HepG2 (cell line): Measurements from ENCODE around the gene OARD1. TPM values are rescaled to one million over a fixed set of nuclear protein-coding genes. Genes with fewer than 3 reads are reported as not detected.

Source experiments
- ATAC-seq: fragments of 200-7000 bp; cut with Tn5 transposase; 3 replicates; pipeline ENCODE4 v1.9.1; 2020; ENCODE audit warnings: mild to moderate bottlenecking, moderate library complexity
- BruUV-seq: library from RNA; stranded (reverse); fragments of 400-500 nt; replicated peaks from 2 replicates; lab custom pipeline; 2021; lab: Mats Ljungman, UMichigan
- CTCF ChIA-PET: fragments of 300-600 bp; formaldehyde crosslinking; extraction: SDS; loops from one replicate; lab custom pipeline; 2021; ENCODE audit warnings: low total read pairs, inconsistent platforms, low intra/inter-chr PET ratio; lab: Yijun Ruan, JAX
- POLR2A ChIA-PET: fragments of 350-600 bp; sonication (Branson Sonifier 250); formaldehyde crosslinking; loops from one replicate; lab custom pipeline; 2020; ENCODE audit warnings: antibody characterized with exemption, inconsistent platforms; lab: Yijun Ruan, JAX
- DNase-seq: peaks from one replicate; pipeline ENCODE4 v3.0.0-alpha.2; 2015; ENCODE audit warnings: low spot score
- FAIRE-seq: peaks from 3 replicates; lab custom pipeline; 2011; peaks lifted over from hg19 to GRCh38; lab: Jason Lieb, UNC
- H2AFZ ChIP-seq: one replicate; pipeline ENCODE4 v1.6.1; 2011; ENCODE audit warnings: low read length, inconsistent platforms
- H3K27ac ChIP-seq: fragments of 300-600 bp; 3 replicates; pipeline ENCODE4 v1.8.0; 2011; ENCODE audit warnings: mixed run types, mild to moderate bottlenecking, mixed read lengths, low read length, inconsistent platforms; ENCODE audit not compliant: insufficient read depth; ENCODE audit errors: extremely low read length
- H3K27me3 ChIP-seq, 2 experiments: fragments of 200-600 bp in 1 of 2; 2 replicates in 1 of 2; 3 replicates in 1 of 2; pipeline versions ENCODE4 v1.6.0 to v1.8.0; 2011; ENCODE audit warnings: low read length in 2 of 2, mild to moderate bottlenecking in 2 of 2, moderate library complexity in 2 of 2, inconsistent platforms in 1 of 2; ENCODE audit not compliant: insufficient read depth in 2 of 2, control insufficient read depth in 1 of 2
- H3K36me3 ChIP-seq, 2 experiments: fragments of 200-600 bp in 1 of 2; replicated peaks in 1 of 2; 2 replicates in 1 of 2; 3 replicates in 1 of 2; pipeline versions ENCODE4 v1.5.1 to v1.8.0; 2011; ENCODE audit warnings: low read length in 2 of 2, inconsistent platforms in 1 of 2; ENCODE audit not compliant: insufficient read depth in 2 of 2, control insufficient read depth in 1 of 2
- H3K4me1 ChIP-seq: 2 replicates; pipeline ENCODE4 v1.5.1; 2012; ENCODE audit warnings: low read length, inconsistent platforms; ENCODE audit not compliant: insufficient read depth
- H3K4me2 ChIP-seq: 2 replicates; pipeline ENCODE4 v1.6.0; 2011; ENCODE audit warnings: low read depth, low read length, inconsistent platforms
- H3K4me3 ChIP-seq, 3 experiments: fragments of 200-600 bp in 1 of 3; sonication (generic), shearing (Covaris generic) in 1 of 3; replicated peaks in 1 of 3; 2 replicates each; pipeline ENCODE4 v1.5.1; 2011 to 2016; ENCODE audit warnings: low read length in 3 of 3, inconsistent platforms in 2 of 3, low read depth in 2 of 3, mild to moderate bottlenecking in 2 of 3, control low read depth in 1 of 3, mixed read lengths in 1 of 3; ENCODE audit not compliant: insufficient read depth in 1 of 3
- H3K79me2 ChIP-seq: one replicate; pipeline ENCODE4 v1.6.1; 2011; ENCODE audit warnings: low read length, inconsistent platforms; ENCODE audit not compliant: insufficient read depth
- H3K9ac ChIP-seq: 2 replicates; pipeline ENCODE4 v1.6.0; 2011; ENCODE audit warnings: mild to moderate bottlenecking, low read depth, low read length, inconsistent platforms; ENCODE audit not compliant: insufficient read depth
- H3K9me3 ChIP-seq: 2 replicates; pipeline ENCODE4 v1.5.1; 2012; ENCODE audit warnings: mild to moderate bottlenecking, low read length
- H4K20me1 ChIP-seq: 2 replicates; pipeline ENCODE4 v1.6.0; 2011; ENCODE audit warnings: inconsistent platforms, mild to moderate bottlenecking, low read length, moderate library complexity; ENCODE audit not compliant: insufficient read depth
- CBX5 ChIP-seq: sonication (generic); formaldehyde crosslinking; IDR thresholded peaks from 2 replicates; pipeline ENCODE4 v1.4.0; 2020; ENCODE audit warnings: missing genetic modification reagents, borderline replicate concordance
- HNF1B ChIP-seq: sonication (generic); formaldehyde crosslinking; IDR thresholded peaks from 2 replicates; pipeline ENCODE4 v1.5.1; 2020; ENCODE audit warnings: mild to moderate bottlenecking, moderate library complexity, missing genetic modification reagents
- NRL ChIP-seq: sonication (generic); formaldehyde crosslinking; IDR thresholded peaks from 2 replicates; pipeline ENCODE4 v1.5.0; 2020; ENCODE audit warnings: missing genetic modification reagents, mild to moderate bottlenecking, moderate library complexity, borderline replicate concordance
- TBX3 ChIP-seq: fragments of 450-650 bp; IDR thresholded peaks from 2 replicates; pipeline ENCODE4 v1.6.1; 2017; ENCODE audit warnings: antibody characterized with exemption, mild to moderate bottlenecking, inconsistent platforms, borderline replicate concordance
- ZBTB25 ChIP-seq: IDR thresholded peaks from 2 replicates; pipeline ENCODE4 v1.6.1; 2018; ENCODE audit warnings: missing genetic modification reagents
- ZNF569 ChIP-seq: sonication (generic); formaldehyde crosslinking; IDR thresholded peaks from 2 replicates; pipeline ENCODE4 v1.5.0; 2020; ENCODE audit warnings: mild to moderate bottlenecking, missing genetic modification reagents, moderate library complexity, borderline replicate concordance
- ZNF577 ChIP-seq: sonication (generic); formaldehyde crosslinking; IDR thresholded peaks from 2 replicates; pipeline ENCODE4 v1.4.0; 2020; ENCODE audit warnings: mild to moderate bottlenecking, low read depth, missing genetic modification reagents, borderline replicate concordance
- ZNF724P ChIP-seq: sonication (generic); formaldehyde crosslinking; IDR thresholded peaks from 2 replicates; pipeline ENCODE4 v1.8.0; 2022; ENCODE audit warnings: missing genetic modification reagents, borderline replicate concordance
- ZNF891 ChIP-seq: sonication (generic); formaldehyde crosslinking; IDR thresholded peaks from 2 replicates; pipeline ENCODE4 v1.5.0; 2020; ENCODE audit warnings: mild to moderate bottlenecking, missing genetic modification reagents
- in situ Hi-C: cut with HindIII; loops from 2 replicates; pipeline ENCODE4 v1.10.0; 2017; ENCODE audit warnings: low pct_unique_long_range_greater_than_20kb; ENCODE audit not compliant: extremely low pct_ligation_motif_present
- intact Hi-C: fragments of 100-400 bp; cut with micrococcal nuclease; formaldehyde crosslinking; loops from one replicate; pipeline ENCODE4 v1.10.0; 2022; ENCODE audit not compliant: unreplicated experiment
- polyA plus RNA-seq, 8 experiments: library from polyadenylated mRNA; depleted of rRNA in 3 of 8; stranded (reverse) in 7 of 8; unstranded in 1 of 8; fragments of >200 nt; fragmentation: Illumina TruSeq in 4 of 8; extraction: Trizol in 4 of 8; gene quantifications; 2 replicates each; pipeline versions ENCODE4 v1.2.1 to v1.2.3, GENCODE V29; 2011 to 2016; ENCODE audit warnings: low read depth in 4 of 8, missing spikeins in 1 of 8, mixed read lengths in 1 of 8; ENCODE audit not compliant: insufficient read depth in 1 of 8
- total RNA-seq, 5 experiments: library from RNA; depleted of rRNA; stranded (reverse); fragments of >200 nt; fragmentation: Illumina TruSeq; extraction: Trizol; gene quantifications; 2 replicates each; pipeline ENCODE4 v1.2.3, GENCODE V29; 2016; ENCODE audit warnings: low read depth in 1 of 5
- TF ChIP-seq, protein P1 (sequence below): sonication (generic); formaldehyde crosslinking; IDR thresholded peaks from 2 replicates; pipeline ENCODE4 v1.5.1; 2020; ENCODE audit warnings: mild to moderate bottlenecking, missing genetic modification reagents, borderline replicate concordance

Gene OARD1
- total and polyA plus RNA-seq, 2 of the 13 experiments (the other 11 are each of a cell fraction or from before 2014, with no cell fraction given), result 18.4 to 49.0 TPM

DNA sequence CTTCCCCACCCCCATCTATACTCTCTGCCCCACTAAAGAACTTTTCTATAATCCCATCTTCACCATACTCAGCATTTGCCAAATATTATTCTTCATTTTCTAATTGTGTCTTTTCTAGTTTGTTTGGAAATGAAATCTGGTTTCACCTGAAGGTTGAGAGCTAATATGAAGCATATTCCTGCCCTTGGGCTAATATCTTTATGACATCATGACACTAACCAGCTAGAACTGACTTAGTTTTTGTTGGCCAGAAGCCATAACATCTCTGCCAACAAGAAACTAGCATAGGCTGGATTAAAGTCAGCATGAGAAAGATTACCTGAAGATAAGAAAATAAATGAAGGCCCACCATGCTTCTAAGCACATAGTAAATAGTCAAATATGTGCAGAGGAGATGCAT is 49.9 kb downstream of the OARD1 start:
- Histone ChIP-seq H2AFZ (no peak overlapping the region), H3K36me3 (no peaks in the 10 kb centered on the region), H3K79me2 (no peaks in the 10 kb centered on the region), H3K4me3 (no peak overlapping the region), H3K9me3 (no peaks in the 10 kb centered on the region), H4K20me1 (no peaks in the 10 kb centered on the region), H3K4me2 (no peak overlapping the region), H3K27ac (no peak overlapping the region), H3K27me3 (no peaks in the 10 kb centered on the region), H3K9ac (no peak overlapping the region), H3K4me1 (peaks cover 8% of the 10 kb centered on the region)
- ATAC-seq (no peak), DNase-seq (no peak), FAIRE-seq (no peak)
- in situ Hi-C loops, result loop anchor here (5.0 kb wide), 1 partner anchor 125 kb away; no protein-coding TSS in a partner anchor
- no TSS peak for BruUV-seq
- POLR2A ChIA-PET, result no interaction called here
- intact Hi-C loops, result no loop called here
- CTCF ChIA-PET, result interaction anchor here (1.3 to 1.5 kb wide), 2 partner anchors 16 to 23 kb away, joined by 3 to 5 read pairs; no protein-coding TSS in a partner anchor
- TF ChIP-seq, protein P1, sequence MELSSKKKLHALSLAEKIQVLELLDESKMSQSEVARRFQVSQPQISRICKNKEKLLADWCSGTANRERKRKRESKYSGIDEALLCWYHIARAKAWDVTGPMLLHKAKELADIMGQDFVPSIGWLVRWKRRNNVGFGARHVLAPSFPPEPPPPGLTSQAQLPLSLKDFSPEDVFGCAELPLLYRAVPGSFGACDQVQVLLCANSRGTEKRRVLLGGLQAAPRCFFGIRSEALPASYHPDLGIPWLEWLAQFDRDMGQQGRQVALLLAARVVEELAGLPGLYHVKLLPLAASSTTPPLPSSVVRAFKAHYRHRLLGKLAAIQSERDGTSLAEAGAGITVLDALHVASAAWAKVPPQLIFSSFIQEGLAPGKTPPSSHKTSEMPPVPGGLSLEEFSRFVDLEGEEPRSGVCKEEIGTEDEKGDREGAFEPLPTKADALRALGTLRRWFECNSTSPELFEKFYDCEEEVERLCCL, result no peak
- TF ChIP-seq CBX5 (CRISPR knock-in tag) (no peak), ZNF577 (CRISPR knock-in tag) (no peak), ZNF569 (CRISPR knock-in tag) (no peak), ZNF891 (no peak), ZBTB25 (CRISPR knock-in tag) (no peak), TBX3 (no peak), ZNF724P (no peak), HNF1B (CRISPR knock-in tag) (no peak), NRL (no peak)
